Chondrocyte (in vitro differentiated cells): ENCODE results near the gene PCNX1. TPM values are rescaled to one million over a fixed set of nuclear protein-coding genes. Genes with fewer than 3 reads are reported as not detected.

ENCODE experiments used
- DNase-seq: peaks from one replicate; pipeline ENCODE4 v3.0.0; 2021; ENCODE audit warnings: mixed read lengths, low spot score
- H3K27ac Mint-ChIP-seq: one replicate; pipeline ENCODE4 v1.8.0; 2021; ENCODE audit warnings: mild to moderate bottlenecking, moderate library complexity, mixed read lengths; ENCODE audit not compliant: unreplicated experiment
- H3K27me3 Mint-ChIP-seq: 2 replicates; pipeline ENCODE4 v1.8.0; 2021; ENCODE audit warnings: low read depth, mixed read lengths
- H3K36me3 Mint-ChIP-seq: 2 replicates; pipeline ENCODE4 v1.8.0; 2021; ENCODE audit warnings: low read depth, mixed read lengths
- H3K4me1 Mint-ChIP-seq: 2 replicates; pipeline ENCODE4 v1.8.0; 2021; ENCODE audit warnings: low read depth, mild to moderate bottlenecking, mixed read lengths
- H3K4me3 Mint-ChIP-seq: one replicate; pipeline ENCODE4 v1.8.0; 2021; ENCODE audit warnings: mild to moderate bottlenecking, moderate library complexity, mixed read lengths; ENCODE audit not compliant: unreplicated experiment
- H3K9me3 Mint-ChIP-seq: 2 replicates; pipeline ENCODE4 v1.8.0; 2021; ENCODE audit warnings: low read depth, mixed read lengths
- CTCF ChIP-seq: fragments of 200-600 bp; sonication (generic); IDR thresholded peaks from 2 replicates; pipeline ENCODE4 v1.5.0; 2021; ENCODE audit warnings: antibody characterized with exemption, mild to moderate bottlenecking, moderate library complexity
- total RNA-seq: library from RNA; stranded (reverse); gene quantifications from 3 replicates; pipeline ENCODE4 v1.2.1, GENCODE V29; 2021

PCNX1 gene
- total RNA-seq, 1 donor from 2014 or later, result 54.3 TPM

- Mint-ChIP-seq H3K4me1 (peaks cover 12% of the 10 kb centered on the region), H3K4me3 (no peak overlapping the region), H3K9me3 (no peaks in the 10 kb centered on the region), H3K36me3 (peaks cover 29% of the 10 kb centered on the region), H3K27me3 (no peaks in the 10 kb centered on the region), H3K27ac (no peak overlapping the region)
- TF ChIP-seq CTCF, result no peak
- DNase-seq, result no peak
These were observed 148.9 kb downstream of the PCNX1 start for GRCh38 chr14:71056168-71056567.

GRCh38 chr14:71060274-71060673, 153.0 kb downstream of the PCNX1 start:
- peak overlapping the region; percentile 50 for H3K27ac Mint-ChIP-seq
- DNase-seq, result no peak
- peaks cover 18% of the 10 kb centered on the region for H3K4me1 Mint-ChIP-seq
- no peaks in the 10 kb centered on the region for H3K27me3 Mint-ChIP-seq
- TF ChIP-seq CTCF, result no peak
- peaks cover 37% of the 10 kb centered on the region for H3K36me3 Mint-ChIP-seq
- H3K4me3 Mint-ChIP-seq, result no peak overlapping the region
- peaks cover 2% of the 10 kb centered on the region for H3K9me3 Mint-ChIP-seq

- Mint-ChIP-seq H3K36me3 (peaks cover 43% of the 10 kb centered on the region), H3K4me3 (no peak overlapping the region), H3K4me1 (peaks cover 18% of the 10 kb centered on the region), H3K9me3 (peaks cover 7% of the 10 kb centered on the region), H3K27me3 (no peaks in the 10 kb centered on the region), H3K27ac (peak overlapping the region; percentile 50)
- DNase-seq, result no peak
- TF ChIP-seq CTCF, result no peak
These were observed 153.7 kb downstream of the PCNX1 start for GRCh38 chr14:71060825-71061455.

GRCh38 chr14:71061458-71061857, 154.2 kb downstream of the PCNX1 start:
- H3K36me3 Mint-ChIP-seq, result peaks cover 48% of the 10 kb centered on the region
- H3K4me1 Mint-ChIP-seq, result peaks cover 18% of the 10 kb centered on the region
- TF ChIP-seq CTCF, result no peak
- H3K4me3 Mint-ChIP-seq, result no peak overlapping the region
- DNase-seq, result no peak
- no peaks in the 10 kb centered on the region for H3K27me3 Mint-ChIP-seq
- H3K9me3 Mint-ChIP-seq, result peaks cover 11% of the 10 kb centered on the region
- no peak overlapping the region for H3K27ac Mint-ChIP-seq

- no peaks in the 10 kb centered on the region for H3K27me3 Mint-ChIP-seq
- peaks cover 53% of the 10 kb centered on the region for H3K36me3 Mint-ChIP-seq
- no peak overlapping the region for H3K4me3 Mint-ChIP-seq
- peaks cover 14% of the 10 kb centered on the region for H3K9me3 Mint-ChIP-seq
- H3K4me1 Mint-ChIP-seq, result peaks cover 18% of the 10 kb centered on the region
- DNase-seq, result no peak
- no peak overlapping the region for H3K27ac Mint-ChIP-seq
- TF ChIP-seq CTCF, result no peak
These were observed 155.5 kb downstream of the PCNX1 start for GRCh38 chr14:71062581-71063303.
